OCI-LY3 (cell line): ENCODE data around the gene MLH1.

Experiments used
- H2AFZ ChIP-seq: fragments of 200-600, 300-600 bp; shearing (Covaris generic); 2 replicates; pipeline ENCODE4 v1.6.0; 2014; ENCODE audit warnings: antibody characterized with exemption, low read depth, low read length
- H3K27ac ChIP-seq: fragments of 200-600, 300-600 bp; sonication (generic); 2 replicates; pipeline ENCODE4 v1.5.1; 2014; ENCODE audit warnings: mild to moderate bottlenecking, low read length, moderate library complexity, mixed read lengths
- H3K27me3 ChIP-seq: fragments of 200-600, 300-600 bp; sonication (generic); 2 replicates; pipeline ENCODE4 v1.6.1; 2014; ENCODE audit warnings: low read depth, low read length, mixed read lengths
- H3K36me3 ChIP-seq: fragments of 200-600, 300-600 bp; sonication (generic); replicated peaks from 2 replicates; pipeline ENCODE3; 2014; ENCODE audit warnings: low read depth, low read length, mixed read lengths
- H3K4me1 ChIP-seq: fragments of 300-600, 200-600 bp; sonication (generic); 2 replicates; pipeline ENCODE4 v1.6.1; 2014; ENCODE audit warnings: low read length, mixed read lengths
- H3K4me2 ChIP-seq: fragments of 200-600, 300-600 bp; sonication (generic); 2 replicates; pipeline ENCODE4 v1.6.1; 2014; ENCODE audit warnings: low read length, mixed read lengths
- H3K4me3 ChIP-seq: fragments of 300-600, 200-600 bp; sonication (generic); 2 replicates; pipeline ENCODE4 v1.5.1; 2014; ENCODE audit warnings: antibody characterized with exemption, mild to moderate bottlenecking, low read length, moderate library complexity
- H3K79me2 ChIP-seq: fragments of 300-600, 200-600 bp; shearing (Covaris generic); 2 replicates; pipeline ENCODE4 v1.6.1; 2014; ENCODE audit warnings: mild to moderate bottlenecking, low read length, mixed read lengths
- H3K9ac ChIP-seq: fragments of 300-600, 200-600 bp; shearing (Covaris generic); 2 replicates; pipeline ENCODE4 v1.6.0; 2014; ENCODE audit warnings: mild to moderate bottlenecking, low read length, moderate library complexity
- H3K9me3 ChIP-seq: fragments of 200-600, 300-600 bp; shearing (Covaris generic); 2 replicates; pipeline ENCODE4 v1.6.1; 2014; ENCODE audit warnings: low read length, mixed read lengths; ENCODE audit not compliant: insufficient read depth
- H4K20me1 ChIP-seq: fragments of 200-600, 300-600 bp; sonication (generic); 2 replicates; pipeline ENCODE4 v1.6.1; 2016; ENCODE audit warnings: low read length, mixed read lengths; ENCODE audit not compliant: insufficient read depth
- EZH2phosphoT487 ChIP-seq: fragments of 200-600 bp; shearing (Covaris generic); IDR thresholded peaks from 2 replicates; pipeline ENCODE4 v1.6.1; 2018; ENCODE audit warnings: antibody characterized with exemption, mixed run types, low read depth
- TF ChIP-seq, protein P1 (sequence below): fragments of 200-600, 300-600 bp; sonication (generic); IDR thresholded peaks from 2 replicates; pipeline ENCODE4 v1.5.1; 2014; ENCODE audit warnings: antibody characterized with exemption, low read length, low read depth

The MLH1 gene

GRCh38 chr3:37029111-37029510 is 35.8 kb downstream of the MLH1 start:
- Histone ChIP-seq H3K4me1 (peaks cover 16% of the 10 kb centered on the region), H4K20me1 (peaks cover 12% of the 10 kb centered on the region), H2AFZ (no peak overlapping the region), H3K27ac (no peak overlapping the region), H3K9me3 (no peaks in the 10 kb centered on the region), H3K27me3 (no peaks in the 10 kb centered on the region), H3K4me2 (no peak overlapping the region), H3K79me2 (peaks cover 4% of the 10 kb centered on the region; the same call in 1 of the 2 replicates), H3K36me3 (peaks cover 76% of the 10 kb centered on the region), H3K9ac (no peak overlapping the region), H3K4me3 (no peak overlapping the region)
- TF ChIP-seq EZH2phosphoT487 = no peak
- TF ChIP-seq, protein P1, sequence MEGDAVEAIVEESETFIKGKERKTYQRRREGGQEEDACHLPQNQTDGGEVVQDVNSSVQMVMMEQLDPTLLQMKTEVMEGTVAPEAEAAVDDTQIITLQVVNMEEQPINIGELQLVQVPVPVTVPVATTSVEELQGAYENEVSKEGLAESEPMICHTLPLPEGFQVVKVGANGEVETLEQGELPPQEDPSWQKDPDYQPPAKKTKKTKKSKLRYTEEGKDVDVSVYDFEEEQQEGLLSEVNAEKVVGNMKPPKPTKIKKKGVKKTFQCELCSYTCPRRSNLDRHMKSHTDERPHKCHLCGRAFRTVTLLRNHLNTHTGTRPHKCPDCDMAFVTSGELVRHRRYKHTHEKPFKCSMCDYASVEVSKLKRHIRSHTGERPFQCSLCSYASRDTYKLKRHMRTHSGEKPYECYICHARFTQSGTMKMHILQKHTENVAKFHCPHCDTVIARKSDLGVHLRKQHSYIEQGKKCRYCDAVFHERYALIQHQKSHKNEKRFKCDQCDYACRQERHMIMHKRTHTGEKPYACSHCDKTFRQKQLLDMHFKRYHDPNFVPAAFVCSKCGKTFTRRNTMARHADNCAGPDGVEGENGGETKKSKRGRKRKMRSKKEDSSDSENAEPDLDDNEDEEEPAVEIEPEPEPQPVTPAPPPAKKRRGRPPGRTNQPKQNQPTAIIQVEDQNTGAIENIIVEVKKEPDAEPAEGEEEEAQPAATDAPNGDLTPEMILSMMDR = no peak

DNA sequence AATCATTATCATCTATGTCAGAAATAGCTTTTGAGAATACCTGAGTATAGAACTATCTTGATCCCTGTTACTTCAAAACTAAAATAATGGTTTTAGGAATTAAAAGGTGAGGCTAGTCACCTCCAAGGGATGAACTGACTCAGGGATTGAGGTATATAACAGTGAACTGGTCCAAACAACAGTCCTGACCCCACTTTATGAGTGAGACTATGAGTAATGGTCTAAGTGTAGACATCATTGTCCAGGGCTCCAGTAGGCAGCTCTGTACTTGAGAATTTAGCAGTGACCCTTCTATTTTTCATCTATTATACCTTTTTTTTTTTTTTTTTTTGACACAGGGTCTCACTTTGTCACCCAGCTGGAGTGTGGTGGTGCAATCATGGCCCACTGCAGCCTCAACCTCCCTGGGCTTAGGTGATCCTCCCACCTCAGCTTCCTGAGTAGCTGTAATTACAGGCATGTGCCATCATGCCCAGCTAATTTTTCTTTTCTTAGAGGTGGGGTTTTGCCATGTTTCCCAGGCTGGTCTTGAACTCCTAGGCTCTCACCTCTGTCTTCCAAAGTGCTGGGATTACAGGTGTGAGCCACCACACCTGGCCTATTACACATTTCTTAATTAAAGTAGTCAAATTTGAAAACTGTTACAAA is 36.3 kb downstream of the MLH1 start:
- Histone ChIP-seq H3K36me3 (peaks cover 75% of the 10 kb centered on the region), H3K9me3 (no peaks in the 10 kb centered on the region), H3K4me1 (peaks cover 11% of the 10 kb centered on the region), H3K27ac (no peak overlapping the region), H3K4me2 (no peak overlapping the region), H3K4me3 (no peak overlapping the region), H3K79me2 (peaks cover 4% of the 10 kb centered on the region; the same call in 1 of the 2 replicates), H2AFZ (no peak overlapping the region), H3K9ac (no peak overlapping the region), H4K20me1 (peaks cover 7% of the 10 kb centered on the region), H3K27me3 (no peaks in the 10 kb centered on the region)
- TF ChIP-seq, protein P1 = no peak
- no peak for TF ChIP-seq EZH2phosphoT487

- peaks cover 7% of the 10 kb centered on the region for H3K9me3 ChIP-seq
These were observed 37.3 kb downstream of the MLH1 start for GRCh38 chr3:37030588-37030987.

DNA sequence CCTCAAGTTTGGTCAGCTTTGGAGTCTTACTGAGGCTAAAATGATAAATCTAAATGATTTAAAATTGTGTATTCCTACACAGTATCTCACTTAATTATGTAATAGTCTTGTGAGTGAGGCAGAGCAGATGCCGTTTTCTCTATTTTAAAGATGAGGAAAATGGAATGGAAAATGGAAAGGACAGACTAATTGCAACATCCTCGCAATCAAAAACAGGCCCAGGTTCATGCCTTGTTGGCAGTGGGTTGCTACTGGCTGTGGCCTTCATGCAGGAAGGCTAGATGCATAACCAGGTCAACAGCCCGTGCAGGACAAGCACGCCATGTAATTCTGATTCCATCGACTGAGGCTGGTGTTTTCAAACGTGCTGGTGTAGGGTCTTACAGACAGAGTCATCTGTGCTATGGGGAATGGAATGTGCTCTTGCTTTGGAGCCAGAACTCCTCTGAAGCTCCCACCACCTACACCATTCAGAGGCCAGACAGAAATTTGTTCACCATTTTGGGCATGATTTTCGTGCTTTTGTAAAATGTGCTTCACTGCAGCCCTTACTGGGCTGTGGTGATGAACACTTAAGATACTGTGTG is 37.9 kb downstream of the MLH1 start:
- Histone ChIP-seq H3K9me3 (peaks cover 7% of the 10 kb centered on the region), H3K4me2 (no peak overlapping the region), H3K9ac (no peak overlapping the region), H3K79me2 (no peaks in the 10 kb centered on the region), H3K36me3 (peaks cover 81% of the 10 kb centered on the region), H4K20me1 (peaks cover 4% of the 10 kb centered on the region; the same call in 1 of the 2 replicates), H3K4me3 (no peak overlapping the region), H3K4me1 (no peaks in the 10 kb centered on the region), H3K27ac (no peak overlapping the region), H2AFZ (no peak overlapping the region), H3K27me3 (no peaks in the 10 kb centered on the region)
- no peak for TF ChIP-seq EZH2phosphoT487
- TF ChIP-seq, protein P1 = no peak

More at GRCh38 chr3:37030588-37030987, 37.3 kb downstream of the MLH1 start:
- H2AFZ ChIP-seq = no peak overlapping the region
- H3K4me3 ChIP-seq = no peak overlapping the region
- H3K79me2 ChIP-seq = peaks cover 3% of the 10 kb centered on the region; the same call in 1 of the 2 replicates
- no peaks in the 10 kb centered on the region for H3K27me3 ChIP-seq
- peaks cover 3% of the 10 kb centered on the region; the same call in 1 of the 2 replicates for H3K4me1 ChIP-seq
- peaks cover 81% of the 10 kb centered on the region for H3K36me3 ChIP-seq
- no peak overlapping the region for H3K9ac ChIP-seq
- peaks cover 4% of the 10 kb centered on the region; the same call in 1 of the 2 replicates for H4K20me1 ChIP-seq
- no peak overlapping the region for H3K27ac ChIP-seq
- TF ChIP-seq, protein P1 = no peak
- no peak for TF ChIP-seq EZH2phosphoT487
- no peak overlapping the region for H3K4me2 ChIP-seq
